Measurements from ENCODE around the gene LRRC74A. TPM values are rescaled to one million over a fixed set of nuclear protein-coding genes. Genes with fewer than 3 reads are reported as not detected.

The LRRC74A gene
- total RNA-seq, 1 donor from 2014 or later: not detected

- no peak for DNase-seq (ENCODE audit: low read depth)
- no peak for TF ChIP-seq CTCF (IDR thresholded peaks at IDR 0.05; ENCODE audit: insufficient read depth, low read length, poor library complexity, severe bottlenecking)
- Histone ChIP-seq H3K4me3 (ENCODE audit: low read depth, low read length) (no peak overlapping the region), H3K27me3 (ENCODE audit: control insufficient read depth, insufficient read depth, low read length) (peaks cover 4% of the 10 kb centered on the region), H3K36me3 (ENCODE audit: control insufficient read depth, insufficient read depth, low read length) (no peaks in the 10 kb centered on the region)
Measured at GRCh38 chr14:76832503-76832988, 6.3 kb downstream of the LRRC74A start.

GRCh38 chr14:76833011-76833410 lies 6.8 kb downstream of the LRRC74A start:
- DNase-seq (ENCODE audit: low read depth): no peak
- no peak for TF ChIP-seq CTCF (IDR thresholded peaks at IDR 0.05; ENCODE audit: insufficient read depth, low read length, poor library complexity, severe bottlenecking)
- no peak overlapping the region for H3K4me3 ChIP-seq (ENCODE audit: low read depth, low read length)
- H3K27me3 ChIP-seq (ENCODE audit: control insufficient read depth, insufficient read depth, low read length): peaks cover 2% of the 10 kb centered on the region
- H3K36me3 ChIP-seq (ENCODE audit: control insufficient read depth, insufficient read depth, low read length): no peaks in the 10 kb centered on the region

- H3K36me3 ChIP-seq (ENCODE audit: control insufficient read depth, insufficient read depth, low read length): no peaks in the 10 kb centered on the region
- H3K27me3 ChIP-seq (ENCODE audit: control insufficient read depth, insufficient read depth, low read length): no peaks in the 10 kb centered on the region
- peak; percentile 23 for DNase-seq (ENCODE audit: low read depth)
- H3K4me3 ChIP-seq (ENCODE audit: low read depth, low read length): no peak overlapping the region
- TF ChIP-seq CTCF (IDR thresholded peaks at IDR 0.05; ENCODE audit: insufficient read depth, low read length, poor library complexity, severe bottlenecking): no peak
Measured at GRCh38 chr14:76834241-76834661, 8.0 kb downstream of the LRRC74A start.

- no peak for TF ChIP-seq CTCF (IDR thresholded peaks at IDR 0.05; ENCODE audit: insufficient read depth, low read length, poor library complexity, severe bottlenecking)
- no peak for DNase-seq (ENCODE audit: low read depth)
- no peak overlapping the region for H3K4me3 ChIP-seq (ENCODE audit: low read depth, low read length)
- no peaks in the 10 kb centered on the region for H3K27me3 ChIP-seq (ENCODE audit: control insufficient read depth, insufficient read depth, low read length)
- H3K36me3 ChIP-seq (ENCODE audit: control insufficient read depth, insufficient read depth, low read length): no peaks in the 10 kb centered on the region
Measured at GRCh38 chr14:76836029-76836630, 9.9 kb downstream of the LRRC74A start.

- DNase-seq (ENCODE audit: low read depth): no peak
- no peak for TF ChIP-seq CTCF (IDR thresholded peaks at IDR 0.05; ENCODE audit: insufficient read depth, low read length, poor library complexity, severe bottlenecking)
- Histone ChIP-seq H3K27me3 (ENCODE audit: control insufficient read depth, insufficient read depth, low read length) (no peaks in the 10 kb centered on the region), H3K36me3 (ENCODE audit: control insufficient read depth, insufficient read depth, low read length) (no peaks in the 10 kb centered on the region), H3K4me3 (ENCODE audit: low read depth, low read length) (no peak overlapping the region)
Measured at GRCh38 chr14:76837524-76837923, 11.3 kb downstream of the LRRC74A start.

GRCh38 chr14:76842414-76842813 lies 16.2 kb downstream of the LRRC74A start:
- H3K4me3 ChIP-seq (ENCODE audit: low read depth, low read length): no peak overlapping the region
- H3K27me3 ChIP-seq (ENCODE audit: control insufficient read depth, insufficient read depth, low read length): no peaks in the 10 kb centered on the region
- H3K36me3 ChIP-seq (ENCODE audit: control insufficient read depth, insufficient read depth, low read length): no peaks in the 10 kb centered on the region
- no peak for TF ChIP-seq CTCF (IDR thresholded peaks at IDR 0.05; ENCODE audit: insufficient read depth, low read length, poor library complexity, severe bottlenecking)
- DNase-seq (ENCODE audit: low read depth): no peak
